GM18517 (cell line): Measurements from ENCODE around the gene ATL2.
"Not testable (repeated sequence)": the region's sequence is repeated elsewhere in the genome, so short reads cannot be mapped to it uniquely, and the experiment has no call there.

Experiments
- ATAC-seq: cut with Tn5 transposase; IDR thresholded peaks from one replicate; pipeline ENCODE4 v1.9.1; 2021; ENCODE audit warnings: mild to moderate bottlenecking, moderate library complexity; ENCODE audit not compliant: unreplicated experiment

The ATL2 gene

GRCh38 chr2:38394041-38394440 is 17.0 kb upstream of the ATL2 start:
- no peak for ATAC-seq

- ATAC-seq: no peak
These were observed 13.9 kb upstream of the ATL2 start for GRCh38 chr2:38390947-38391346.

- ATAC-seq: no peak
These were observed 10.8 kb upstream of the ATL2 start for GRCh38 chr2:38387887-38388286.

- no peak for ATAC-seq
These were observed 9.7 kb upstream of the ATL2 start for GRCh38 chr2:38386821-38387220.

GRCh38 chr2:38386377-38386776 is 9.3 kb upstream of the ATL2 start:
- no peak for ATAC-seq

GRCh38 chr2:38384338-38384737 is 7.3 kb upstream of the ATL2 start:
- ATAC-seq: no peak

- not testable (repeated sequence) for ATAC-seq
These were observed 6.7 kb upstream of the ATL2 start for GRCh38 chr2:38383741-38384140.

- no peak for ATAC-seq
These were observed 4.5 kb upstream of the ATL2 start for GRCh38 chr2:38381381-38382143.

- ATAC-seq: no peak
These were observed 3.5 kb upstream of the ATL2 start for GRCh38 chr2:38380397-38381130.

- peak; percentile 61 for ATAC-seq
These were observed 575 bp downstream of the ATL2 start for GRCh38 chr2:38376346-38377049.

GRCh38 chr2:38375696-38376345 is 1.3 kb downstream of the ATL2 start:
- no peak for ATAC-seq

GRCh38 chr2:38374984-38375383 is 2.1 kb downstream of the ATL2 start:
- no peak for ATAC-seq

- no peak for ATAC-seq
These were observed 5.8 kb downstream of the ATL2 start for GRCh38 chr2:38371235-38371634.

- ATAC-seq: no peak
These were observed 6.4 kb downstream of the ATL2 start for GRCh38 chr2:38370664-38371063.

- no peak for ATAC-seq
These were observed 14.8 kb downstream of the ATL2 start for GRCh38 chr2:38362232-38362631.

- ATAC-seq: no peak
These were observed 16.9 kb downstream of the ATL2 start for GRCh38 chr2:38360177-38360576.

- ATAC-seq: no peak
These were observed 23.7 kb downstream of the ATL2 start for GRCh38 chr2:38353402-38353801.

- no peak for ATAC-seq
These were observed 24.7 kb downstream of the ATL2 start for GRCh38 chr2:38352336-38352735.

GRCh38 chr2:38345323-38346038 is 31.6 kb downstream of the ATL2 start:
- ATAC-seq: no peak

- no peak for ATAC-seq
These were observed 32.3 kb downstream of the ATL2 start for GRCh38 chr2:38344813-38345212.

GRCh38 chr2:38343212-38343611 is 33.9 kb downstream of the ATL2 start:
- no peak for ATAC-seq
